GM21447 (cell line): Measurements from ENCODE around the gene SUMO3.
A peak's percentile ranks its signal among the peaks of the same experiment; 100 is the strongest.

Experiments
- ATAC-seq: cut with Tn5 transposase; IDR thresholded peaks from one replicate; pipeline ENCODE4 v1.9.1; 2021; ENCODE audit not compliant: unreplicated experiment

The SUMO3 gene

GRCh38 chr21:44831227-44831860 lies 13.5 kb upstream of the SUMO3 start:
- no peak for ATAC-seq

- ATAC-seq: no peak
These were observed 11.7 kb upstream of the SUMO3 start for GRCh38 chr21:44829507-44830092.

GRCh38 chr21:44828362-44829056 lies 10.6 kb upstream of the SUMO3 start:
- no peak for ATAC-seq

GRCh38 chr21:44823179-44823660 lies 5.4 kb upstream of the SUMO3 start:
- no peak for ATAC-seq

DNA sequence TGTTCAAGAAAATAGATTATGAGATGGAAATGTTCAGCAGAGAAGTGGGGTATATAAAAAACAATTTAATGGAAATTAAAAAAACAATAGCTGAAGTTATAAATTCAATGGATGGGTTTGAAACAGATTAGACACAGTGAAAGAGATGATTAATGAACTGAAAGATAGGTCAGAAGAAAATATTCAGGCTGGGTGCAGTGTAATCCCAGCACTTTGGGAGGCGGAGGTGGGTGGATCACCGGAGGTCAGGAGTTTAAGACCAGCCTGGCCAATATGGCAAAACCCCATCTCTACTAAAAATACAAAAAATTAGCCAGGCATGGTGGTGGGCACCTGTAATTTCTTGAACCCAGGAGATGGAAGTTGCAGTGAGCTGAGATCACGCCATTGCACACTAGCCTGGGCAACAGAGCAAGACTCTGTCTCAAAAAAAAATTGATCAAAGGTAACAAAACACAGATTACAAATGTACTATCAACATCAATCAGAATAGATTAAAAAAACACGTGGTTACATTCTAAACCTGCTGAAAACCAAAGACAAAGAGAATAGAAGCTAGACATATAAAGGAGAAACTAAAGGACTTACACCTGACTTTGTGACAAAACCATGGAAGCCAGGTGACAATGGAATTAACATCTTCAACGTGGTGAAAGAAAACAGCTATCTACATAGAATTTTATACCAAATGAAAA lies 4.8 kb upstream of the SUMO3 start:
- ATAC-seq: no peak

GRCh38 chr21:44820851-44821250 lies 3.0 kb upstream of the SUMO3 start:
- no peak for ATAC-seq

GRCh38 chr21:44819283-44820243 lies 1.7 kb upstream of the SUMO3 start:
- no peak for ATAC-seq

DNA sequence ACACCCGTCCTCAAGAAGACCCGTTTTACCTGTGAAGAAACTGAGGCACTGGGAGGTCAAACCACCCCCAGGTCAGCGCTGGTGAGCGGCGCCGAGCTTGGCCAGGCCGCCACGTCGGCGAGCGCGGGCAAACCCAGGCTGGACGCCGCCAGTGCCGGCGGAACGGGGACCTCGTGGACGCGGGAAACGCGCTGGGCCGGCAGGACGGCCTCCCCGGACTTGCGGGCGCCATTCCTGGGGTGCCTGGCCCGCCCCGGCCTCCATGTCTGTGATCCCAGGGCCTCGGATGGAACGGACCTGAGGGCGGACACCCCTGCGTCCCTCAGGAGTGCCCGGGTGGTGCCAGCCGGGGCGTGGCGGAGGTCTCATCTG lies 764 bp upstream of the SUMO3 start:
- no peak for ATAC-seq

DNA sequence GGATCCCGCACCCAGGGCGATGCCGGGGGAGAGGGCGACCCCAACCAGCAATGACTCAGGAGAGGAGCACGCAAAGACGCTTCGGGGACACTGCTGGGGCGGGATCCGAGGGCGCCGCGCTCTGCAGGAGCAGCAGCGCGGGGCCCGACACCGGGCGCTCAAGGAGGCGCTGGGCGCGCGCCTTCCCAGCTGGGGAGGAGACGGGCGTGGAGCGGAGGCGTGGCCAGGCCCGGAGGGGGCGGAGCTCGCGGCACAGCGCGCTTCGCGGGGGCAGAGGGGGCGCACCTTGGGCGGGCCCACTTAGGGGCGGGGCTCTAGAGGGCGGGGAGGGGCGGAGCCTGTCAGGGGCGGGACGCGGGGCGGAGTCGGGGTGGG lies 369 bp downstream of the SUMO3 start:
- ATAC-seq: peak; percentile 63

- no peak for ATAC-seq
These were observed 929 bp downstream of the SUMO3 start for GRCh38 chr21:44816761-44817505.

DNA sequence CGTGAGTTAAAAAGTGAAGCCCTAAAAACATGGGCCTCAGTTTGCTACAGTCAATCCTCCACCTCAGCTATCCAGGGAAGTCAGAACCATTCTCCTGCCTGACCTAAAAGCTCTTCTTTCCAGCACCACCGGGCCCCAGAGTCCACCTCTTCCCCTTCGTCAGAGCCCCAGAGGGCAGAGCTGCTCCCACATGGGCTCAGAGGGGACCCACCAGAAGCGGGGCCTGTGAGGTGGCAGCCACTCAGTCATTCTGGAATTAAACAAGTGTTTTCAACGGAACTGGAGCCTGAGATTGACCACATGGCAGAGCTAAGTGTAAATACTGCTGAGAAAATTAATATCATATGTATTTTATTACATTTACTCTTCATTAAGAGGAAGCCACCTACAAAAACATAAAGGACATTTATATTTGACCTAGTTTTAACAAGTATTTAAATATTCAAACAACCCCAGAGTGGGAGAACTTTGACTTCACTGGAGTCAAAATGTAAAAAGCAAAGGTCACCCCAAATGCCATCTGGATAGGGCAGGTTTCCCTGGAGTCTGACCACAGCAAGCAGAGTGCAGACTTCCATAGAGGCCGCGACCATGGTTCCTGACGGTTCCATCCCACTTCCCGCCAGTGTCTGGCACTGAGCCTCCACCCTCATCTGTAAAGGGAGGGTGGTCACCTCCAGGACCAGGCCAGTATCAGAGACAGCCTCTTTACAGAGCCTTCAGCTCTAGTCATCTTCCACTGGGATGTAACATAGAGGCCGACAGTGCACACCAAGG lies 1.8 kb downstream of the SUMO3 start:
- no peak for ATAC-seq

DNA sequence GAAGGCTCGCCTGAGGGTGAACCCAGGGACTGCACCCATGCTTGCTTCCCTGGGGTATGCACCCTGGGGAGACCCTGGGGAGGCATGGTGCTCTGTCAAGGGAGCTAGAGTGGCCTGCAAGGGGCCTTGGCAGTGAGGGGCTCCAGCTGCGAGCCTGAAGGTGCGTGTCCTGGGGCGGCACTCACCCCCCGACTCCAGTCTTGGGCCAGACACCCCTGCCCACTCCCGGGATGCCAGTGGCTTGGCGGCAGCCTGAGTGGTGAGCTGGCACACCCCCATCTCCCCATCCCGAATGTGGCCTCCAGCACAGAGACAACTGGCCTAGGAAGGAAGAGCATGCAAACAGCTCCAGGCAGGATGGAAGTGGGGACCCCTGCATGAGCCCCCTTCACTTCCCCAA lies 2.6 kb downstream of the SUMO3 start:
- ATAC-seq: no peak

DNA sequence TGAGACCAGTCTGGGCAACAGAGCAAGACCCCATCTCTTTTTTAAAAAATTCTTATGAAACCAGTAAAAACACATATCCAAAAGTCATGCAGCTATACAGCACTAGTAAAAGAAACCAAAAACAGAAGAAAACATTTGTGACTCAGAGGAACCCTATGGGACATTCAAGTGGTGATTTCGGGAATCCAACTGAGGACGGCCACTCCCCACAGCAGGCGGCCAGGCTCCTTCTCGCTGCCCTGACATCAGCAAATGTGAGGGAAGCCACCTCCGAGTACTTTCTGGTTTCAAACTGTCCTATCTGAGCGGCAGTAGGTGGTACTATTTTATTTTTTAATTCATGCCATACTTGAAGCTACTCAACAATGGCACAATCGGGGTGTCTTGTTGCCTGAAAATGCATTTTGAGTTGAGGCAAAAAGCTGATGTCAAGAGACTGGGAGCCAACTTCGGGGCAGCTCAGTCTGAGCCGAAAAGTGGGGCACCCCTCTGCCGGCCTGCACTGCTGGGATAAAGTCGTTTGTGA lies 3.3 kb downstream of the SUMO3 start:
- no peak for ATAC-seq

- no peak for ATAC-seq
These were observed 4.1 kb downstream of the SUMO3 start for GRCh38 chr21:44813727-44814126.

GRCh38 chr21:44813149-44813548 lies 4.7 kb downstream of the SUMO3 start:
- ATAC-seq: no peak

GRCh38 chr21:44812640-44813039 lies 5.2 kb downstream of the SUMO3 start:
- ATAC-seq: no peak

DNA sequence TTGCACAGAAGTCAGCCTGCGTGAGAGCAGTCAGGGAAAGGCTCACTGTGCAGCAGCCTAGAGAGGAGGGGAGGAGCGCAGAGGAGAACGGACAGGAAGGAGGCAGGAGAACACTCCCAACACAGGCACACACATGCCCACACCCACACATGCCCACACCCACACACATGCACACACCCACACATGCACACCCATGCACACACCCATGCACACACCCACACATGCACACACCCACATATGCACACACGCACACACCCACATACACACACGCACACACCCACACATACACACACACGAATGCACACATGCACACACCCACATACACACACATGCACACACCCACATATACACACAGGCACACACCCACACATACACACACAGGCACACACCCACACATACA lies 7.1 kb downstream of the SUMO3 start:
- no peak for ATAC-seq

GRCh38 chr21:44805859-44806258 lies 12.0 kb downstream of the SUMO3 start:
- no peak for ATAC-seq

DNA sequence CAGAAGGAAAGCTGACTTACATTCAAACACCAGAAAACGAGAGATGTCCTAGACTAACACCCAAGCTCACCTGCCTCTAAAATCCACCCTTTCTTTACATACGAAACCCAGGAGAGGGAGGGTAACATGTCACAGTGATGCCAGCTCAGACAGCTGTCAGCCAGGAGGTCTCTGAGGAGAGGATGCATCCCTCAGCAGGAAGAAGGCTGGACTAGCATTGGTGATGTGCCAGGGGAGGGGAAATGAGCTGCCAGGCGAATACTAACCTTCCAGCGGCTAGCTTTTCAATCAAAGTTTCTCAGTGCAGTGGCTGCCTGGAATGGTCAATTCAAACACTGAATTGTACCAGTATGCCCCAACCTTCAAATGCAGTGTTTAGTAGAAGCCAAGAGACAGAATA lies 12.6 kb downstream of the SUMO3 start:
- no peak for ATAC-seq
